ENCODE data around the gene MAGEA11.

GRCh38 chrX:149699761-149700160 is 12.1 kb upstream of the MAGEA11 start:
- TF ChIP-seq CTCF (conservative IDR thresholded peaks at IDR 0.05; ENCODE audit: low read length) (no peak), EZH2phosphoT487 (IDR thresholded peaks at IDR 0.05; ENCODE audit: borderline replicate concordance) (no peak)
